Measurements from ENCODE around the gene OBP2A. TPM values are rescaled to one million over a fixed set of nuclear protein-coding genes. Genes with fewer than 3 reads are reported as not detected.
A peak's percentile ranks its signal among the peaks of the same experiment; 100 is the strongest.

OBP2A gene
- total RNA-seq, 1 experiment from 2014 or later: not detected

GRCh38 chr9:135502168-135502872 is 43.6 kb upstream of the OBP2A start:
- no peaks in the 10 kb centered on the region for H3K4me1 Mint-ChIP-seq (ENCODE audit: low read depth, unreplicated experiment)
- BruUV-seq (replicated peaks): no TSS peak
- H3K4me1 ChIP-seq: peaks cover 12% of the 10 kb centered on the region; the same call in 1 of the 2 replicates
- peaks cover 38% of the 10 kb centered on the region for H3K36me3 Mint-ChIP-seq (ENCODE audit: insufficient read depth, unreplicated experiment)
- peaks cover 9% of the 10 kb centered on the region for H3K36me3 ChIP-seq (ENCODE audit: control insufficient read depth, insufficient read depth, low read length)
- no peaks in the 10 kb centered on the region for H3K27me3 Mint-ChIP-seq (ENCODE audit: insufficient read depth, unreplicated experiment)
- H3K4me3 Mint-ChIP-seq (ENCODE audit: unreplicated experiment): peak overlapping the region; percentile 75
- no peaks in the 10 kb centered on the region for H3K9me3 ChIP-seq
- CTCF ChIA-PET: no interaction called here
- no peak overlapping the region for H3K27ac Mint-ChIP-seq (ENCODE audit: unreplicated experiment)
- no peak for DNase-seq
- intact Hi-C loops (cut with micrococcal nuclease; ENCODE audit: unreplicated experiment): no loop called here
- POLR2A ChIA-PET: no interaction called here
- no peak overlapping the region for H3K4me3 ChIP-seq (ENCODE audit: low read depth, low read length)
- H3K27me3 ChIP-seq (replicated peaks; ENCODE audit: control insufficient read depth, insufficient read depth, low read length): no peaks in the 10 kb centered on the region
- no peaks in the 10 kb centered on the region for H3K9me3 Mint-ChIP-seq (ENCODE audit: unreplicated experiment)
- no peak for TF ChIP-seq CTCF (IDR thresholded peaks at IDR 0.05; ENCODE audit: insufficient read depth in 1 of 2, low read depth in 1 of 2, low read length in 1 of 2, severe bottlenecking in 1 of 2, unreplicated experiment in 1 of 2)

DNA sequence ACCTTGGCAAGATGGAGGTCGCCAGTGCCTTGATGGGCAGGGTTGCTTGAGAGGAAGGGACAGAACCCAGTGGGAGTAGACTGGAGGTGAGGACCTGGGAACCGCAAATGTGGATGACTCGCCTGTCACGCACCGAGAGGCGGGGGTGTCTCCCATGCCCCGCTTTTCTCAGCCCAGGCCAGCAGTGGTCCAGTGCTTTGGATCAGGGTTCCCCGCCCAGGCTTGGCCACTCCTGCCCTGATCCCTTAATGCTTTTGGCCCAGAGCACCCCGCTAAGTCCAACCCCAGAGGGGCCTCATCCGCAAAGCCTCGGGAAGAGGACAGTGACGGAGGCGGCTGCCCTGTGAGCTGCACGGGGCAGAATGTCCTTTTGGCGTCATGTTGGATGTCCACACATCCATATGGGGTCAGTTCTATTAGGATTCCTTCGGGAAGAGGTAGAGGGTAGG is 43.0 kb upstream of the OBP2A start:
- intact Hi-C loops (cut with micrococcal nuclease; ENCODE audit: unreplicated experiment): no loop called here
- Mint-ChIP-seq H3K9me3 (ENCODE audit: unreplicated experiment) (no peaks in the 10 kb centered on the region), H3K4me1 (ENCODE audit: low read depth, unreplicated experiment) (no peaks in the 10 kb centered on the region), H3K36me3 (ENCODE audit: insufficient read depth, unreplicated experiment) (peaks cover 38% of the 10 kb centered on the region), H3K27ac (ENCODE audit: unreplicated experiment) (no peak overlapping the region), H3K27me3 (ENCODE audit: insufficient read depth, unreplicated experiment) (no peaks in the 10 kb centered on the region), H3K4me3 (ENCODE audit: unreplicated experiment) (no peak overlapping the region)
- no peaks in the 10 kb centered on the region for H3K9me3 ChIP-seq
- ChIA-PET CTCF (no interaction called here), POLR2A (no interaction called here)
- TF ChIP-seq CTCF (IDR thresholded peaks at IDR 0.05; ENCODE audit: insufficient read depth in 1 of 2, low read depth in 1 of 2, low read length in 1 of 2, severe bottlenecking in 1 of 2, unreplicated experiment in 1 of 2): no peak
- BruUV-seq (replicated peaks): no TSS peak
- DNase-seq: no peak
- H3K27me3 ChIP-seq (replicated peaks; ENCODE audit: control insufficient read depth, insufficient read depth, low read length): no peaks in the 10 kb centered on the region
- H3K36me3 ChIP-seq (ENCODE audit: control insufficient read depth, insufficient read depth, low read length): peaks cover 9% of the 10 kb centered on the region
- peaks cover 12% of the 10 kb centered on the region; the same call in 1 of the 2 replicates for H3K4me1 ChIP-seq
- H3K4me3 ChIP-seq (ENCODE audit: low read depth, low read length): no peak overlapping the region

DNA sequence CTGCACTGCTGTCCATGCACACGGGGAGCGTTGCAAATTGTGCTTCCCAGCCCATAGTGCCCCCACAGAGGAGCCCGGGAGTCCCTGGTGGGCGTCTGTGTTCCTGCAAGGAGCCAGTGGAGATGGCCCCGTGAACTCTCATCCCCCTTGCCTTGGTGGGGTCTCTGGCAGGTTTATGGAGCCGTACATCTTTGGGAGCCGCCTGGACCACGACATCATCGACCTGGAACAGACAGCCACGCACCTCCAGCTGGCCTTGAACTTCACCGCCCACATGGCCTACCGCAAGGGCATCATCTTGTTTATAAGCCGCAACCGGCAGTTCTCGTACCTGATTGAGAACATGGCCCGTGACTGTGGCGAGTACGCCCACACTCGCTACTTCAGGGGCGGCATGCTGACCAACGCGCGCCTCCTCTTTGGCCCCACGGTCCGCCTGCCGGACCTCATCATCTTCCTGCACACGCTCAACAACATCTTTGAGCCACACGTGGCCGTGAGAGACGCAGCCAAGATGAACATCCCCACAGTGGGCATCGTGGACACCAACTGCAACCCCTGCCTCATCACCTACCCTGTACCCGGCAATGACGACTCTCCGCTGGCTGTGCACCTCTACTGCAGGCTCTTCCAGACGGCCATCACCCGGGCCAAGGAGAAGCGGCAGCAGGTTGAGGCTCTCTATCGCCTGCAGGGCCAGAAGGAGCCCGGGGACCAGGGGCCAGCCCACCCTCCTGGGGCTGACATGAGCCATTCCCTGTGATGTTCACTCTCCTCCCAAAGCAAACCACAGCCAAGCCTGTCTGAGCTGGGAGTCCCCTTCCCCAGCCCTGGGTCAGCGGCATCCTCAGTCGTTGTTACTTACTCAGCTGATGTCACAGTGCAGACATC is 42.3 kb upstream of the OBP2A start:
- Mint-ChIP-seq H3K4me3 (ENCODE audit: unreplicated experiment) (no peak overlapping the region), H3K27me3 (ENCODE audit: insufficient read depth, unreplicated experiment) (no peaks in the 10 kb centered on the region), H3K4me1 (ENCODE audit: low read depth, unreplicated experiment) (no peaks in the 10 kb centered on the region), H3K36me3 (ENCODE audit: insufficient read depth, unreplicated experiment) (peaks cover 38% of the 10 kb centered on the region), H3K27ac (ENCODE audit: unreplicated experiment) (no peak overlapping the region), H3K9me3 (ENCODE audit: unreplicated experiment) (no peaks in the 10 kb centered on the region)
- no peak for TF ChIP-seq CTCF (IDR thresholded peaks at IDR 0.05; ENCODE audit: insufficient read depth in 1 of 2, low read depth in 1 of 2, low read length in 1 of 2, severe bottlenecking in 1 of 2, unreplicated experiment in 1 of 2)
- Histone ChIP-seq H3K4me3 (ENCODE audit: low read depth, low read length) (no peak overlapping the region), H3K36me3 (ENCODE audit: control insufficient read depth, insufficient read depth, low read length) (peaks cover 9% of the 10 kb centered on the region), H3K4me1 (peaks cover 12% of the 10 kb centered on the region; the same call in 1 of the 2 replicates), H3K9me3 (no peaks in the 10 kb centered on the region), H3K27me3 (replicated peaks; ENCODE audit: control insufficient read depth, insufficient read depth, low read length) (no peaks in the 10 kb centered on the region)
- intact Hi-C loops (cut with micrococcal nuclease; ENCODE audit: unreplicated experiment): no loop called here
- DNase-seq: no peak
- POLR2A ChIA-PET: no interaction called here
- no TSS peak for BruUV-seq (replicated peaks)
- CTCF ChIA-PET: interaction anchor here (1.0 to 1.4 kb wide), 3 partner anchors 13 to 235 kb away, joined by 3 to 6 read pairs (median 5); no protein-coding TSS in a partner anchor
